Measurements from ENCODE around the gene FAM50A.

Gene FAM50A

GRCh38 chrX:154459832-154460231, 15.9 kb downstream of the FAM50A start:
- DNase-seq (ENCODE audit: low read depth): no peak
- no peak for TF ChIP-seq CTCF (IDR thresholded peaks at IDR 0.05; ENCODE audit: insufficient read depth, low read depth, low read length, missing control alignments)
- peak overlapping the region; percentile 60 for H3K4me3 ChIP-seq (ENCODE audit: low read length)

- no peak for DNase-seq (ENCODE audit: low read depth)
These were observed 16.4 kb downstream of the FAM50A start for GRCh38 chrX:154460326-154460725.

DNA sequence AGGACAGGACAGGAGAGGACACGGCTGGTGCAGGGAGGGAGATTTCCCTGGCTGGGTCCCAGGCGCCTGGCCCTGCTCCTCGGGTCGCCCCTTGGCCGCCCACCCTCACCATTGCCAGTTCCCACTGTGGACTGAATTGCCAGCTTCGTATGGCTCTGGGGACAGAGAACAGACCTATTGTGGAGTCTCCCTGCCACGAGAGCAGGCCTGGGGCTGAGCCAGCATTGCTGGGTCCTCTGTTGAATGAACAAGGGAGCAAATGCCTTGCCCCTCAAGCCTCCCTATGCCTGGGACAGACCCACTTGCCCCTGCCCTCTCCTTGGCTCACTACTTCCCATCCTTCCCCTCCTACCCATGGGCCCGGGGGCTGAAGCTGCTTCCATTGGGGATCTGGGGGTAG, 18.5 kb downstream of the FAM50A start:
- H3K4me3 ChIP-seq (ENCODE audit: low read length): no peak overlapping the region
- no peak for DNase-seq (ENCODE audit: low read depth)
- no peak for TF ChIP-seq CTCF (IDR thresholded peaks at IDR 0.05; ENCODE audit: insufficient read depth, low read depth, low read length, missing control alignments)

More at GRCh38 chrX:154460326-154460725, 16.4 kb downstream of the FAM50A start:
- peak; percentile 23 for TF ChIP-seq CTCF (IDR thresholded peaks at IDR 0.05; ENCODE audit: insufficient read depth, low read depth, low read length, missing control alignments)
- H3K4me3 ChIP-seq (ENCODE audit: low read length): no peak overlapping the region

DNA sequence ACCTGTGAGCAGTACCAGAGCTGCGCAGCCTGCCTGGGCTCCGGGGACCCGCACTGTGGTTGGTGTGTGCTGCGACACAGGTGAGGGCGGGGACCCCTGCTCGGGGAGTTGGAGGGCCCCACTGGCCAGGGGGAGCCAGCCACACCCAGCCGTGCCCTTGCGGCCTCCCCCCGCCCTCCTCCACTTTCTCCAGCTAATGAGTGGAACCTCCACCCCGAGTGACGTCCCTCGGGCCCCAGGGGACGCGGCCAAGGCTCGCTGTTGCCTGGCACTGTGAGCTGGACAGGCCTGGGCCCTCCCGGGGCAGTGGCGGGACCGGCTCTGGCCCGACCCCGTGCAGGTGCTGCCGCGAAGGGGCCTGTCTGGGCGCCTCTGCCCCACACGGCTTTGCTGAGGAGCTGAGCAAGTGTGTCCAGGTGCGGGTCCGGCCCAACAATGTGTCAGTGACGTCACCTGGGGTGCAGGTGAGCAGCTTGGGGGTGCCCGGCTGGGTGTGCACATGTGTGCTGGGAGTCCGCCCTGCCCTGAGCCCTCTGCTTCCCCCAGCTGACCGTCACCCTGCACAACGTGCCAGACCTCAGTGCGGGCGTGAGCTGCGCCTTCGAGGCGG, 19.8 kb downstream of the FAM50A start:
- no peak for DNase-seq (ENCODE audit: low read depth)
- no peak overlapping the region for H3K4me3 ChIP-seq (ENCODE audit: low read length)
- no peak for TF ChIP-seq CTCF (IDR thresholded peaks at IDR 0.05; ENCODE audit: insufficient read depth, low read depth, low read length, missing control alignments)

DNA sequence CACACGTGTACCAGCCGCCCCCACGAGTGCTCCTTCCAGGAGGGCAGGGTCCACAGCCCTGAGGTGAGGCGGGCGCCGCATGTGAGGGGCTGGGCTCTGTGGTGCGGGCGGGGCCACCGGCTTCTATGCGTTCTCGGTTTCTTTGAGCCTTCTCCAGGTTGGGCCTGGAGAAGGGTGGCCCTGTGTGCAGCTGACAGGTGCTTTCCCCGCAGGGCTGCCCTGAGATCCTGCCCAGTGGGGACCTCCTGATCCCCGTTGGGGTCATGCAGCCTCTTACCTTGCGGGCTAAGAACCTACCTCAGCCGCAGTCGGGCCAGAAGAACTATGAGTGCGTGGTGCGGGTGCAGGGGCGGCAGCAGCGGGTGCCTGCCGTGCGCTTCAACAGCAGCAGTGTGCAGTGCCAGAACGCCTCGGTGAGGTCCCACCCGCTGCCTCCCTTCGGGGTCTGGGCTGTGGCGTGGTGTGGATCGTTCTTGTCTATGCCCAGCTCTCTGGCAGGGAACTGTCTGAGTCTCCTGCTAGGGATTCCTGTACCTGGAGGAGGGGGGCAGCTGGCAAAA, 20.9 kb downstream of the FAM50A start:
- TF ChIP-seq CTCF (IDR thresholded peaks at IDR 0.05; ENCODE audit: insufficient read depth, low read depth, low read length, missing control alignments): no peak
- no peak for DNase-seq (ENCODE audit: low read depth)
- no peak overlapping the region for H3K4me3 ChIP-seq (ENCODE audit: low read length)

DNA sequence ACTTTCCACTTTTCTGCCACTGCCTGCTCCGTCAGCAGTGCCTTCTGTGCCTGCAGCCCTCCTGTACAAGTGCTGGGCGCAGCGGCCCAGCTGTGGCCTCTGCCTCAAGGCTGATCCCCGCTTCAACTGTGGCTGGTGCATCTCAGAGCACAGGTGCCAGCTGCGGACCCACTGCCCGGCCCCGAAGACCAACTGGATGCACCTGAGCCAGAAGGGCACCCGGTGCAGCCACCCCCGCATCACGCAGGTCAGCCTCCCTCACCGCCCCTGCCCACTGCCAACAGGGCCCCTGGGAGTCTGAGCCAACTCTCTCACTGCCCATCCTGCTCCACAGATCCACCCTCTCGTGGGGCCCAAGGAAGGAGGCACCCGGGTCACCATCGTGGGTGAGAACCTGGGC, 21.7 kb downstream of the FAM50A start:
- no peak overlapping the region for H3K4me3 ChIP-seq (ENCODE audit: low read length)
- no peak for DNase-seq (ENCODE audit: low read depth)
- TF ChIP-seq CTCF (IDR thresholded peaks at IDR 0.05; ENCODE audit: insufficient read depth, low read depth, low read length, missing control alignments): no peak

- DNase-seq (ENCODE audit: low read depth): no peak
- no peak overlapping the region for H3K4me3 ChIP-seq (ENCODE audit: low read length)
- TF ChIP-seq CTCF (IDR thresholded peaks at IDR 0.05; ENCODE audit: insufficient read depth, low read depth, low read length, missing control alignments): no peak
These were observed 22.1 kb downstream of the FAM50A start for GRCh38 chrX:154466036-154466435.
